Measurements from ENCODE around the gene SNAI3.

Gene SNAI3

DNA sequence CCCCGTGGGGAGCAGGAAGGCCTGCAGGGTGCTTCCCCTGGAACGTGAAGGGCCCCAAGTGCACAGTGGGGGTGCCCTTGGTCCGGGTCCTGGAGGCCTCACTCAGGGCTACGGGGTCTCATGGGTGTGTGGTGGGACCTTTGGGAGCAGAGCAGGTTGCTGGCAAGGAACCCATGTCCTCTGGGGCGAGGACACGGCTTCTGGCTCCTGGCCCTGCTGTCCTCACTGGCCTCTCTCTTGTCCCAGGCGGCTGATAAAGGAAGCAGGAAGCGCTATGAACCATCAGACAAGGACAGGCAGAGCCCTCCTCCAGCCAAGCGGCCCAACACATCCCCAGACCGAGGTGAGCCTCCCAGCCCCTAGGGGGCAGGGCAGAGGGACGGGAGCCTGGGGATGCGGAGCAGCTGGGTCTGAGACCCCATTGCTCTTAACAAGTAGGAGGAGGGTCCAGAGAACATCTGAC lies 57.8 kb downstream of the SNAI3 start:
- no peaks in the 10 kb centered on the region for H3K27me3 ChIP-seq (ENCODE audit: low read depth, low read length)
- H3K9me3 ChIP-seq (ENCODE audit: insufficient read depth, low read length), result no peaks in the 10 kb centered on the region

More for the DNA sequence above, 57.8 kb downstream of the SNAI3 start:
- H3K36me3 ChIP-seq (replicated peaks; ENCODE audit: low read depth, low read length), result peaks cover 29% of the 10 kb centered on the region
- no peak overlapping the region for H3K27ac ChIP-seq (ENCODE audit: low read length)
- H3K9ac ChIP-seq (ENCODE audit: low read length), result no peak overlapping the region
- H4K20me1 ChIP-seq (ENCODE audit: insufficient read depth, low read length), result no peaks in the 10 kb centered on the region; the same call in 1 of the 2 replicates
- H3K4me2 ChIP-seq (ENCODE audit: low read length), result no peak overlapping the region
- H3K79me2 ChIP-seq (ENCODE audit: low read length), result no peaks in the 10 kb centered on the region
- peaks cover 6% of the 10 kb centered on the region for H3K4me1 ChIP-seq (ENCODE audit: low read length)
- H3K4me3 ChIP-seq (ENCODE audit: low read length), result no peak overlapping the region
- TF ChIP-seq, protein P1, sequence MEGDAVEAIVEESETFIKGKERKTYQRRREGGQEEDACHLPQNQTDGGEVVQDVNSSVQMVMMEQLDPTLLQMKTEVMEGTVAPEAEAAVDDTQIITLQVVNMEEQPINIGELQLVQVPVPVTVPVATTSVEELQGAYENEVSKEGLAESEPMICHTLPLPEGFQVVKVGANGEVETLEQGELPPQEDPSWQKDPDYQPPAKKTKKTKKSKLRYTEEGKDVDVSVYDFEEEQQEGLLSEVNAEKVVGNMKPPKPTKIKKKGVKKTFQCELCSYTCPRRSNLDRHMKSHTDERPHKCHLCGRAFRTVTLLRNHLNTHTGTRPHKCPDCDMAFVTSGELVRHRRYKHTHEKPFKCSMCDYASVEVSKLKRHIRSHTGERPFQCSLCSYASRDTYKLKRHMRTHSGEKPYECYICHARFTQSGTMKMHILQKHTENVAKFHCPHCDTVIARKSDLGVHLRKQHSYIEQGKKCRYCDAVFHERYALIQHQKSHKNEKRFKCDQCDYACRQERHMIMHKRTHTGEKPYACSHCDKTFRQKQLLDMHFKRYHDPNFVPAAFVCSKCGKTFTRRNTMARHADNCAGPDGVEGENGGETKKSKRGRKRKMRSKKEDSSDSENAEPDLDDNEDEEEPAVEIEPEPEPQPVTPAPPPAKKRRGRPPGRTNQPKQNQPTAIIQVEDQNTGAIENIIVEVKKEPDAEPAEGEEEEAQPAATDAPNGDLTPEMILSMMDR (IDR thresholded peaks at IDR 0.05; ENCODE audit: low read depth, low read length), result peak; percentile 40
- no peak for TF ChIP-seq EZH2phosphoT487 (IDR thresholded peaks at IDR 0.05; ENCODE audit: low read depth)
- H2AFZ ChIP-seq (ENCODE audit: low read depth, low read length), result no peak overlapping the region

All from OCI-LY3 (cell line).